Activated T-cell treated with anti-CD3 and anti-CD28 coated beads, Interleukin-2, amount 50 U/mL, for 72 hours (primary cell): Measurements from ENCODE around the gene CCDC148. TPM values are rescaled to one million over a fixed set of nuclear protein-coding genes. Genes with fewer than 3 reads are reported as not detected.
A peak's percentile ranks its signal among the peaks of the same experiment; 100 is the strongest.
"Not testable (repeated sequence)": the region's sequence is repeated elsewhere in the genome, so short reads cannot be mapped to it uniquely, and the experiment has no call there.

ENCODE experiments used
- ATAC-seq, 2 donors: fragments of 150-1000 bp; cut with Tn5 transposase; replicated peaks in 1 of 2; 2 replicates each; pipeline ENCODE4 v1.10.0; 2021; ENCODE audit warnings: moderate library complexity in 2 of 2, mild to moderate bottlenecking in 1 of 2
- DNase-seq, 2 donors: peaks; one replicate each; pipeline ENCODE4 v3.0.0; 2021 to 2022; ENCODE audit warnings: mixed read lengths in 1 of 2
- H3K27ac Mint-ChIP-seq: one replicate; pipeline ENCODE4 v1.8.0; 2022; ENCODE audit warnings: mild to moderate bottlenecking, moderate library complexity, mixed read lengths
- H3K27me3 Mint-ChIP-seq: one replicate; pipeline ENCODE4 v1.8.0; 2022; ENCODE audit warnings: low read depth, mixed read lengths
- H3K36me3 Mint-ChIP-seq, 2 donors: one replicate each; pipeline ENCODE4 v1.8.0; 2022; ENCODE audit warnings: mixed read lengths in 2 of 2, mild to moderate bottlenecking in 1 of 2; ENCODE audit not compliant: insufficient read depth in 2 of 2
- H3K4me1 Mint-ChIP-seq: one replicate; pipeline ENCODE4 v1.8.0; 2022; ENCODE audit warnings: low read depth, mixed read lengths
- H3K4me3 Mint-ChIP-seq, 2 donors: one replicate each; pipeline ENCODE4 v1.8.0; 2022; ENCODE audit warnings: mild to moderate bottlenecking in 2 of 2, mixed read lengths in 2 of 2, moderate library complexity in 2 of 2
- H3K9me3 Mint-ChIP-seq, 2 donors: one replicate each; pipeline ENCODE4 v1.8.0; 2022; ENCODE audit warnings: mixed read lengths in 2 of 2
- total RNA-seq, 2 donors: library from RNA; stranded (reverse); gene quantifications; one replicate each; pipeline ENCODE4 v1.2.3, GENCODE V29; 2022

Gene CCDC148
- total RNA-seq, 2 donors from 2014 or later: 0.14 TPM; not detected in 1

DNA sequence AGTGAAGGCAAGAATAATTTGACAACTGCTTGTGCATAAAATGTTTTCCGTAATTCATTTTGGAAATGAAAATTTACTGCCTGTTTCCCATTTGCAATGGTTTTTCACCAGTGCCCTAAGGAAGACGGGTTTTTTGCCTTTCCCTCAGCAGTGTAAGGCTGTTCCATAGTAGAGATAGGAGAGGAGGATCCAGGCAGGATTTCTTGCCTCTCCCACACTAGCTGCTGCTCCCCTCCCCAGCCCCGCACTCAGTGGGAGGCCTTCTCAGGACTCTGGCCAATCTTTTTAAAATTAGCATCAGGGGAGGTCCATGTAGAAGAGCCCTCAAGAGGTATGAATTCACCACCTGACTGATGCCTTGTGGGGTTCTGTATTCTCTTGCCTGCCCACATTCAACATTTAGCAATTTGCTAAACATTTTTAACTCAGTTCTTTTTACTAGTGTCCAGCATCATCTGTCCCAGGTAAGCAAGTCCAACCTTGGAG, 18.0 kb upstream of the CCDC148 start:
- H3K27ac Mint-ChIP-seq, H3K27me3 Mint-ChIP-seq, H3K9me3 Mint-ChIP-seq, H3K4me3 Mint-ChIP-seq, H3K36me3 Mint-ChIP-seq, DNase-seq, ATAC-seq: not testable (repeated sequence)
- H3K4me1 Mint-ChIP-seq: peaks cover 12% of the 10 kb centered on the region

DNA sequence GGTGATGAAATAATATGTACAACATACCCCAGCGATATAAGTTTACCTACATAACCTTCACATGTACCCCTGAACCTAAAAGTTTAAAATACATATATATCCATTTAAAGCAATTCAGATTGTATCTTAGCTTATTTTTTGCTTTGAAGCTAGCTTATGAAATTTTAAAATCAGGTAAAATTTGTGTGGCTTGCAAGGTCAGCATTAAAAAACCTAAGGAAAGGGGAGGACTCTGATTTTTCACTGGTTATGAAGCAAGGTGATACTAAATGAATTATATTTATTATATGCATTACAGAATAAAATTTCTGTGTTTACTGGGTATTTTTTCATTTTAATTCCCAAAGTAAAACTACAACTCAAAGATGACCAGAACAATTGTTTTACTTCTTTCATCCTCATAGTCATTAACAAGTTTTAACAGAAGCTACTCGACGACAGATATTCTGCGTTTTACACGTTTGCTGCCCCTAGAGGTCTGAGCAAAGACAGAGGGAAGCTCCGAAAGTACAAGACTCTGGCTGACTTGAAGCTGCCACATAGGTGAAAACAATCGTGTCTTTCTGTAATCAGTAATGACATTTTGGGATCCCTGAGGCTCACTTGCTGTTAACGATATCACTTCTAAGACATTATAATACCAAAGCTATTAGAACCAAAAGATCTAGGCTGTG, 17.3 kb upstream of the CCDC148 start:
- H3K4me1 Mint-ChIP-seq: peaks cover 12% of the 10 kb centered on the region
- H3K27me3 Mint-ChIP-seq: no peaks in the 10 kb centered on the region
- H3K9me3 Mint-ChIP-seq: peaks cover 0 to 2% of the 10 kb centered on the region in 2 donors
- H3K4me3 Mint-ChIP-seq: no peak overlapping the region
- no peak for ATAC-seq
- no peak for DNase-seq
- H3K36me3 Mint-ChIP-seq: peaks cover 2 to 5% of the 10 kb centered on the region in 2 donors
- no peak overlapping the region for H3K27ac Mint-ChIP-seq

DNA sequence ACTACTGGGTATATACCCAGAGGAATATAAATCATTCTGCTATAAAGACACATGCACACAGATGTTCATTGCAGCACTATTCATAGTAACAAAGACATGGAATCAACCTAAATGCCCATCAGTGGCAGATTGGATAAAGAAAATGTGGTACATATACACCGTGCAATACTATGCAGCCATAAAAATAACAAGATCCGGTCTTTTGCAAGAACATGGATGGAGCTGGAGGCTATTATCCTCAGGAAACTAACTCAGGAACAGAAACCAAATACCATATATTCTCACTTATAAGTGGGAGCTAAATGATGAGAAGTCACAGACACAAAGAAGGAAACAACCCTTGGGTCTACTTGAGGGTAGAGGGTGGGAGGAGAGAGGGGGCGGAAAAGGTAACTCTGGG, 16.7 kb upstream of the CCDC148 start:
- not testable (repeated sequence) for H3K9me3 Mint-ChIP-seq, H3K27ac Mint-ChIP-seq, H3K4me3 Mint-ChIP-seq, ATAC-seq, DNase-seq, H3K27me3 Mint-ChIP-seq, H3K36me3 Mint-ChIP-seq
- peaks cover 12% of the 10 kb centered on the region for H3K4me1 Mint-ChIP-seq

DNA sequence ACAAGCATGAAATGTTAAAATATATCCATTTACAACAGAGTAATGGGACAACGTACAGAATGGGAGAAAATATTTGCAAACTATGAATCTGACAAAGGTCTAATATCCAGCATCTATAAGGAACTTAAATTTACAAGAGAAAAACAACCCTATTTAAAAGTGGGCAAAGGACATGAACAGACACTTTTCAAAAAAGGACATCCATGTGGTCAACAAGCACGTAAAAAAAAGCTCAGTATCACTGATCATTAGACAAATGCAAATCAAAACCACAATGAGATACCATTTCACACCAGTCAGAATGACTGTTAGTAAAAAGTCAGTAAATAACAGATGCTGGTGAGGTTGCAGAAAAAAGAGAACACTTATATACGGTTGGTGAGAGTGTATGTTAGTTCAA, 16.3 kb upstream of the CCDC148 start:
- Mint-ChIP-seq H3K4me1 (peaks cover 11% of the 10 kb centered on the region), H3K27ac (peak overlapping the region; percentile 38)
- H3K36me3 Mint-ChIP-seq, H3K9me3 Mint-ChIP-seq, H3K4me3 Mint-ChIP-seq, H3K27me3 Mint-ChIP-seq, ATAC-seq, DNase-seq: not testable (repeated sequence)

DNA sequence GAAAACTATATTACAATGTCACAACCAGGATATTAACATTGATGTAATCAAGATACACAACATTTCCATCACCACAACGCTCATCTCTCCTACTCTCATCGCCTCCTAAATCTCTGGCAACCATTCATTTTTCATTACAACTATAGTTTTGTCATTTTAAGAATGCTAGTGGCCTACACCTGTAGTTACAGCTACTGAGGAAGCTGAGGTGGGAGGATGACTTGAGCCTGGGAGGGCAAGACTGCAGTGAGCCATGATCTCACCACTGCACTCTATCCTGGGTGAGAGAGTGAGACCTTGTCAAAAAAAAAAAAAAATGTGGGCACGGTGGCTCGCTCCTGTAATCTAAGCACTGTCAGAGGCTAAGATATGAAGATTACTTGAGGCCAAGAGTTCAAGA, 10.7 kb upstream of the CCDC148 start:
- Mint-ChIP-seq H3K4me1 (peaks cover 6% of the 10 kb centered on the region), H3K27ac (no peak overlapping the region), H3K27me3 (no peaks in the 10 kb centered on the region), H3K4me3 (no peak overlapping the region), H3K9me3 (no peaks in the 10 kb centered on the region), H3K36me3 (peaks cover 2% of the 10 kb centered on the region in 2 donors)
- ATAC-seq (peak; percentile 62 to 75), DNase-seq (peak in 1 of 2 donors; percentile 15)

DNA sequence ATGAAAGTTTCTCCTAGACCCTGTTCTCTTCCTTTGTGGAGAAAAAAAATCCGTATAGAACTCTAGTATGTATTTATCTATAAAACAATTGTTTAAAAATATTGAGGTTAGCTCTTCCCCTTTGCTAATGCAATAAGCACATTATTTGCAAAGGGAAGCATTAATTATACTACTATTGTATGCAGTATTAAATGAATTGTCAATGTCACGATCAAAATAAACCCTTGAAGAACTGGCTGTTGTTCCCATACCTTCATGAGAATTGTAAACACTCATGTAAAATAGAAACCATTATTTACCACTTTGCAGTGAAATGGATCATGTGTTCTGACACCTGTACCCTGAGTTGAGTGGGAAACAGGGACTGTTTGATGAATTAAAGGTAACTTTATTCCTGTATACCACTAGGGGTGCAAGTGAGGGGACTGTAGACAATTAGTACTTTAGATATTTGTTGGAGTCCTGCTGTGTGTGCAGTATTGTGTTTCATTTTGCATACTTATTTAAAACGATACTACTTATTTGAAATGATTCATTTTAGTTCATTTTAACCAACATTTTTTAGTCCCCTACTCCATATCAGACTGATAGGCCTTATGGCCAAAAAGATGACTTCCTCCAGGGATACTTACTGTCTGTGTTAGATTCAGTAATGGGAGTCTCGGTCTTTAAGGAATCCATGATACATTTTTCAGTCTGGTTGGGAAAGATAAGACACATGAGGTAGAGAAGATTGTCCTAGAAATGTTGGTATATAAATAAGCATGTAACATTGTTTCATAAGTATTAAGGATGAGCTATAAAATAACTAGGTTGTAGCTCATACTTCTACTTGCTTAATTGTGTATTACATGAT, 8.1 kb upstream of the CCDC148 start:
- Mint-ChIP-seq H3K27ac (no peak overlapping the region), H3K4me1 (peaks cover 12% of the 10 kb centered on the region), H3K36me3 (no peaks in the 10 kb centered on the region), H3K4me3 (no peak overlapping the region), H3K9me3 (no peaks in the 10 kb centered on the region), H3K27me3 (no peaks in the 10 kb centered on the region)
- ATAC-seq: peak; percentile 63 to 68
- no peak for DNase-seq

DNA sequence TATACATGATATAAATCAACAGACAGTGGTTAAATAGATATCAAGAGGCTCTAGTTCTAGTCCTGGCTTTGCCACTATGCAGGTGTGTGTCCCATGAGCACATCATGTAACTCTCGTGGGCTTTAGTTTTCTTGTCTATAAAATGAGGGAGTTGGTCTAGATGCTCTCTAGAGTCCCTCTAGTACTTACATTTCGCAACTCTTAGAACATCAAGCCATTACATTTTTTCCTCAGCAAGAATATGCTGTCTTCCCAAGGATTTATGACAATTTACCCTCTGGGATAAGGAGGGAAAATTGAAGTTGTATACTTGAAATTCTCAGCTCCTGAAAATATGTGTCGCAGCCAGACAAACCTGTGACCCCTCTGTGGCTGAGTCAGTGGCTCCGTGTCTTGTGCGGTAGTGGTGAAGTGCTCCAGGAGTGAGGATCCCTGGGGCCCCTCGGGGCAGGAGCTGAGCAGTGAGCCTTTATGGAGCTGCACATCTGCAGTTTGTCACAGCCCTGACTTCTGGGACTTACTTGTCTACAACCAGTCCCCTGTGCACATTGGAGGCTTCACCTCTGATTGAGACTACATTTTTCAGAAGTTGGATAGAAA, 7.0 kb upstream of the CCDC148 start:
- peaks cover 20% of the 10 kb centered on the region for H3K4me1 Mint-ChIP-seq
- ATAC-seq: no peak
- H3K36me3 Mint-ChIP-seq: no peaks in the 10 kb centered on the region
- H3K27ac Mint-ChIP-seq: no peak overlapping the region
- H3K9me3 Mint-ChIP-seq: no peaks in the 10 kb centered on the region
- no peak overlapping the region for H3K4me3 Mint-ChIP-seq
- H3K27me3 Mint-ChIP-seq: peaks cover under 1% of the 10 kb centered on the region
- DNase-seq: no peak

DNA sequence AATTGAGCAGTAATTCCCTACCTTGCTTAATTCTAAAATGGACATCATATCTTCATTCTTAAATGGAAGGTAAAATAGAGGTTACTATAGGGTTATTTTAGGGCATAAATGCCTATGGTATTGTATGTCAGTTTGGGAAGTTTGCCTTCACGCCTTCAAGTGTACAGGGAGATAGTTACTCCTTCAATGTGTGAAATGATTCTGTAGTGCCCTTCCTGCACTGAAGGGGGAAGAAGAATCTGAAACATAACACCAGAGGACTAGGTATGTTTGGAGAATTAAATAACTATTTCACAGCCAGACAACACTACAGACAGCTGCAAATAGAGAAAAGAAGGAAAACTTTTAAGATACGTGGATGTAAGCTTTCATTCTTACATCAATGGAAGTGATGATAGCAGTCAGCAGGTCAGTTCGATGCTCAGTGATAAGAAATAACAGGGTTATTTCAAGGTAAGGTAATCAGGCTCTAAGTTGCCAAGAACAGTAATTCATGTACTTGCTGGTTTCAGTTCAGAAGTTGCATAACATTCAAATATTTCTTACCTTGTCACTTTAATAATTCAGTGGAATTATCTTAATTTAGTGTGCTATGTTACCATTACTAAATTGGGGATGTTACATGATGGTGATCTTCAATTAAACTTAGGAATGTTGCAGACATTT, 4.2 kb upstream of the CCDC148 start:
- H3K4me3 Mint-ChIP-seq: peak overlapping the region in 1 of 2 donors; percentile 28
- H3K27ac Mint-ChIP-seq: no peak overlapping the region
- peaks cover 6% of the 10 kb centered on the region for H3K27me3 Mint-ChIP-seq
- no peak for ATAC-seq
- peaks cover 2 to 4% of the 10 kb centered on the region in 2 donors for H3K36me3 Mint-ChIP-seq
- peaks cover 28% of the 10 kb centered on the region for H3K4me1 Mint-ChIP-seq
- no peak for DNase-seq
- no peaks in the 10 kb centered on the region for H3K9me3 Mint-ChIP-seq

DNA sequence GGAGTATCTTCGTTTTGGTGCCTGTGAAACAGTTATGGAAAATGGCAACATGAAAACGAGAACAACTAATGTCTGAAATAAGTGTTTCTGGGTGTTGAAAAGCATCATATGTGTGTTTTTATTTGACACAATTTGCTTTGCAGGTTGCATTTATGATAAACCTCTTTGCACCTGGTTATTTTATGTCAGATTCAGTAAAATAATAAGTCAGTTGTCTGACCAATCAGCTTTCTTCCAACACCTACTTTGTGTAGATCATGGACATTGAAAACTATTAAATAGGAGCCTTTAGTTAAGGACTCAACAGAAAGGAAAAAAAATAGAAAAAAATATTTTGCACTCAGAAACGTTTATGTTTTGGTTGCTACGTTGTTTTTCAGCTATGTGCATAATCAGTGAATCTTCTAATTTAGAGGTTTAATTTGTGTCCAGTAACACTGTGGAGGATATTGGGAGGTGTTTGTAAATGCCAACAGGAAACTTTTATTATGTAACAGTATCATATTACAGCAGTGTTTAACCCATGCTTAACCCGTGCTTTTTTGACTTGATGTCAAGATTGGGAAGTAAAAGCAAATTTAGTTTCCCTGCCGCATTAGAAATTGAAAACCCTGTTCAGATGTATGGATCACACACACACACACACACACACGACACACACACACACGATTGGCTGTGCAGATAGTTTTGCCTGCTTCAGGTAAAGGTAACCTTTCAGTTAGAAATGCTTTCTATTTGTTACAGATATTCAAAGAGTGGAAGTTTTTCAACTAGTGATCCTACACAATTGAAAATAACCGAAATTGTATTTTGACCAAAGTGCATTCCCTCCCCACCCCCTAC, 2.8 kb upstream of the CCDC148 start:
- Mint-ChIP-seq H3K4me3 (peak overlapping the region in 1 of 2 donors; percentile 92), H3K9me3 (no peaks in the 10 kb centered on the region), H3K27ac (no peak overlapping the region), H3K36me3 (peaks cover 2 to 4% of the 10 kb centered on the region in 2 donors), H3K27me3 (peaks cover 9% of the 10 kb centered on the region), H3K4me1 (peaks cover 31% of the 10 kb centered on the region)
- DNase-seq (no peak), ATAC-seq (no peak)

DNA sequence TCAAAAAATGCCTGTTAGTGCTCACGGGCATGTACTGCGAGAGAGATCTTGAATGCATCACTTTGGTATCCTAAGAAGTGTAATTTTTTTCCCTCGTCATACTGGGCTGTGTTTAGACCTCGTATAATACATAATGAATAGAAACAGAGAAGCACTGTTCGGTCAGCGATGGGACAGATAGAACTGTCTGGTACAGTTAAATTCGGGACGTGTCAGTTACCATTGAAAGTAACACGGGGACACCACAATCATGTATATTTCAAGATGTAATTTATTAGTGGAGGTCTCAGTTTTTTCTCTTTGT, 2.0 kb upstream of the CCDC148 start:
- ATAC-seq: no peak
- peaks cover 31% of the 10 kb centered on the region for H3K4me1 Mint-ChIP-seq
- peak overlapping the region; percentile 44 for H3K27ac Mint-ChIP-seq
- no peak for DNase-seq
- H3K4me3 Mint-ChIP-seq: peak overlapping the region; percentile 92
- H3K9me3 Mint-ChIP-seq: no peaks in the 10 kb centered on the region
- H3K27me3 Mint-ChIP-seq: peaks cover 15% of the 10 kb centered on the region
- H3K36me3 Mint-ChIP-seq: peaks cover 2 to 4% of the 10 kb centered on the region in 2 donors

DNA sequence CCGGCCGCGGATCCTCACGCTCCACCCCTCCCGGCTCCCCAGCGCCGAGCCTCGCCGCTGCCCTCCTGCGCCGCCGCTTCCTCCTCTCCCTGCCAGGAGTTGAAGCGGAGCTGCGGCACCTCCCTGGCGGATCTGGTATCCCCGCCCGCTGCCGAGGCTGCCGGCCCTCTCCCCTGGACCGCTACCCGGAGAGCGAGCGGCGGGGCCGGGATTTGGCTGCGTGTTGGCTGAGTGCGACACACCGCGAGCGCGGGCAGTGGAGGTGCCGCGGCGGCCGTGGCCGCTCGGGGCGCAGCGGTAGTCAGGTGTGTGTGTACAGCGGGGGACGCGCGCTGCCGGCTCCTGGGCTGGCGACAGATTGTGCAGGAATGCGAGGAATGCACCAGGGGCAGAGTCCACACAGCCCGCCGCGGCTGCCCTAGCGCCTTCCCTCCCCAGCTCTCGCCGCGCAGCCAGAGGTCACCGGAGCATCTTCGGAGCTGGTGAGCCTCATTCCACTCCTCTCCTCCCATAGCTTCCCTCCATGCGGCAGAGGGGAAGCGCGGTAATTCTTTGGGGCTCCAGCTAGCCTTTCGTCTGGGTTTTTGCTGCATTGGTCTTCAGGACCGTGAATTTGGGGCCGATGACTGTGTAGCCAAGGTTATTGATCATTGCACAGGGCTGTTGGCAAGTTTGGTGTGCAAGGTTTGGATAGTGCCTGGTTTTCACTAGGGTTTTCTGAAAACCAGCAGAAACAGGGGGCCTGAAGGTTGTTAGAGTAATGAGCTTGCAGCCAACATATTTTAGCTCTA, 1.5 kb upstream of the CCDC148 start:
- Mint-ChIP-seq H3K36me3 (peaks cover 2 to 4% of the 10 kb centered on the region in 2 donors), H3K27me3 (peaks cover 15% of the 10 kb centered on the region), H3K4me3 (peak overlapping the region; percentile 92), H3K27ac (peak overlapping the region; percentile 44), H3K4me1 (peaks cover 31% of the 10 kb centered on the region), H3K9me3 (no peaks in the 10 kb centered on the region)
- ATAC-seq (peak; percentile 49 to 56), DNase-seq (peak; percentile 64 to 70)
